Hematopoietic multipotent progenitor cell treated with erythropoietin and hydrocortisone succinate and interleukin-3 and kit ligand, for 6 days (in vitro differentiated cells): ENCODE results near the gene MKLN1.

Source experiments
- DNase-seq: peaks from one replicate; pipeline ENCODE4 v3.0.0-alpha.2; 2015

The MKLN1 gene

DNA sequence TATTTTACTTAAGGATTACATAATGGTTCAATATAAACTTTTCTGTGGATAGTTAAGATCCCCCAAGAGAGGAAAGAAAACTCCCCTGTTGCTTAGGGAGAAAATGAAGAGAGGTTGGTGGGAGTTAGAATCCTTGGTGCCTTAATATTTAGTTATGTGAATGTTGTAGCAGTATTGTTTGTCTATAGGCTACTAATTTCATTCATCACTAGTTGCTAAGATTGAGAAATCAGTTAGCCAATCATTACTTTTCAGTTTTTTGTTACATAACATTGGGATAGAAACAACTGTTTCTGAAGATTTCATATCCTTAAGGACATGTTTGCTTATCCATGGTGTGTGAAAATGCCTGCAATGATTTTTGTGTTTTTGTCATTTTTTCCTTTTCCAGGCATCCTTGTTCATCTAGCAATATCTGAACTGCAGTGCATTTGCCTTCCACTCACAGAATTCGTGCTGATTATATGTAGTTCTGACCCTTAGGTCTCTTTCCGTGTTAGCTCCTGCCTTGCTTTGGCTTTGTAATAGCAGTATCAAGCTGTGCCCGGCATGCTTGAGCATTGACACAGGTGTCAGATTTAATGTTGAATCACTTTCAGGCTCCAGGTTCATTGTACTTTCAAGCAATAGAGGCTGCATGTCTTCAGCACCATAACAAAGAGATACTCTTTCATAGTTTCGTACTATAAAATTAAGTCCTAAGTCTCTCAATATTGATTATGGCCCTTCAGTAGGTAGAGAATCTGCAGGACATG, 143.8 kb downstream of the MKLN1 start:
- DNase-seq = no peak

DNA sequence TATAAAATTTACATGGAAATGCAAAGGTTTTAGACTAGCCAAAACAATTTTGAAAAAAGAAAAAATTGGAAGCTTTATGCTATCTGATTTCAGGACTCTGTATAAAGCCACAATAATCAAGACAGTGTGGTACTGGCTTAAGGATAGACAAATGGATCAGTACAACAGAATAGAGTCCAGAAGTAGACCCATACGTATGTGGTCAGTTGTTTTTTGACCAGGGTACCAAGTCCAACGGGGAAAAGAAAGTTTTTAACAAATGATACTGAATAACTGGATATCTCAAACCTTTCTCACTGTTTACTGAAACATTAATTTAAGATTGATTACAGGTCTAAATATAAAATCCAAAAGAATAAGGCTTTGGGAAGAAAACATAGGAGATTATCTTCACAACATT, 149.1 kb downstream of the MKLN1 start:
- no peak for DNase-seq

DNA sequence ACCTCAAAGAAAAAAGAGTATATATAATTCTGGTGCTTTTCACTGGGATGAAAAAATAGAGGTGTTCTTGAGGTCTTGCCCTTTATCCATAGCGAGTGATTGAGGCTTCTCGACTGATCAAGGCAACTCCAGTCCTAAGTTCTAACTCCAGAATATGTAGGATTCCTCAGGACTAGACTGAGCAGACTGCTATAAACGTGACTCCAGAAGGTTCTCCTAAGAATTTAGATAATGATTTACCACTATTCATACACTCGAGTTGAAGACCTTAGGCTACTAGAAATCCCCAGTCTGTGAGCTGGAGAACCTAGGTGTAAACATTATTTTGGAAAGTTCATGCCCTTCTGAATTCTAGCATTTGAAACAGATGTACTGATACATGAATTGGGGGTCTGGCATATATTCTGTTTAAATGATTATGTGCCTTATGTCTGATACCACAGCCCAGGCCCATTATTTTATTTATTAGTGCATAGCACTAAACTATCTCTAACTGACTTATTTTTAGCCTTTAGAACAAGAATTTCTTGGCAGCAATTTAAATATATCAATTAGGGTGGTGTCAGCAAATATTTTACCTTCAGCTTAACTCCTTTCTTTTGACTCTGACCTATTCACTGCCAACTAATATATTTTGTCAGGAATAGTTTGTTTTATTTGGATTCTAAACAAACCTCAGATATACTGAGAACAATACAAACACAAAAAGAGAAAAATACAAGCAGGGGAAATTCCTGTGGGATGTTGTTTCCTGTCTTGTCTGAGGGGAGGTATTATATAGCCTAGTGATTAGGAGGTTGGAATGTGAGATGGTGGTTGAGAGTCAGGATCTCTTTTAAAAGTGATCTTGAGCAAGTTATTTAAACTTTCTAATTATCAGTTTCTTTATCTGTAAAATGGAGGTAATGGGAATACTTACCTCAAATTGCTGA, 153.0 kb downstream of the MKLN1 start:
- no peak for DNase-seq

DNA sequence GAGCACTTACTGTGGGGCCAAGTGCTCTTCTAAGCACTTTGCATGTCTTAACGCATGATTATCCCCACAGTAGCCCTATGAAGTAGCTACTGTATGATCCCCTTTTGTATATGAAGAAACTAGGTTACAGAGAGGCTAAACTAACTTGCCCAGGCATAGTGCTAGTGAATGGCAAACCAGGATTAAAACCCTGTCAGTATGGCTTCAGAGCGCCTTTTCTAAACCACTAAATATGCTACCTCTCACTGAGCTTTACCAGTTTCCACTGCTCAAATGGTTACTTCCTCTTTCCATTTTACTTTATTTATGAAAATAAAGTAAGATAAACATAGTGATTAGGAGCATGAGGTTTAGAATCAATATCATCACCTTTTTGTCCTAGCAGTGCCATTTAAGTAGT, 155.1 kb downstream of the MKLN1 start:
- no peak for DNase-seq

DNA sequence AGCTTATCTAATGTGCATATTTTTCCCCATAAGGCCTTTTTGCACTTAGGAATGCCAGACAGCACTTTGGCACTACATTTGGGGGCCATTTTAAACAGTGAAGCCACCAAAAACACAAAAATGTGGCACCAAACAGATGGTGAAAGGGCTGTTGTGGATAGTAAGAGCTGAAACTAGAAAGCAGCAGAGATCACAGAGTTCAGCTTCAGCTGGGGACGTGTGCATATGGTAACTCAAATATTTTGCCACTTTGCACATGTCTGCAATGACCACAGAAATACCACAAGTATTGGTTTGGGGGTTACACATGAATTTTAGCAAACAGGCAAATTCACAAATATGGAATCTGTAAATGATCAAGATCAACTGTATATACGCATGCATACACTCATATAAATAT, 155.9 kb downstream of the MKLN1 start:
- no peak for DNase-seq

DNA sequence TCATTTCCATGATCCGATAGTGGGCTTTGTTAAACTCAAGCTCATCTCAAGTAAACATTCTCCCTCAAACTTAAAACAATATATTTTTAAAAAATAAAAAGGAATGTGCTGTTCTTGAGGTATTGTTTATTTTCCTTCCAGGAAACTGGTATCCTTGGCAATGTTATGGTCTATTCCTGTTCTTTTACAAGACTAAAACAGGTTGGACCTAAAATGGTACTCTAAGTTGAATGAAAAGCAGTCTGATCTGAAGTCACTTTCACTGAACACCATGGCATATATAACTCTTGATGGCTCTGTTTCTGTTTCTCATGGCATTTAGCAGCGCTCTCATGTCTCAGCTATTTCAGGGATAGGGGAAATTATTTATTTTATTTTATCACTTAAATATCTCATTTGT, 158.7 kb downstream of the MKLN1 start:
- no peak for DNase-seq

DNA sequence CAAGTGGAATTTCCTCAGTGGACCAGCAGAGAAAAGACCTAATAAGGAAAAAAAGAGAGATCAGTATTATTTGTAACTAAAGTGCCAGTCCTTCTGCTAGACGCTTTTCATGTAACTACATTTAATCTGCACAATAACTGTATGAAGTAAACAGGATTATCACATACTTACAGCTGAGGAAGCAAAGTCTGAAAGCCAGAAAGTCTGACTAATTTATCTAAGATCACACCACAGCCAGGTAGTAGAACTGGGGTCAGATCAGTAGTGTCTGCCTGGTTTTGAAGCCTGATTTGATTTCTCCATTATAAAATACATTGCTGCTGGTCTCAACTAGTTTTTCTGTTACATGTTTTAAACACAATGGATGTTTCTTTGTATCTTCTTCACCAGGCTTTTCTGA, 159.5 kb downstream of the MKLN1 start:
- no peak for DNase-seq

DNA sequence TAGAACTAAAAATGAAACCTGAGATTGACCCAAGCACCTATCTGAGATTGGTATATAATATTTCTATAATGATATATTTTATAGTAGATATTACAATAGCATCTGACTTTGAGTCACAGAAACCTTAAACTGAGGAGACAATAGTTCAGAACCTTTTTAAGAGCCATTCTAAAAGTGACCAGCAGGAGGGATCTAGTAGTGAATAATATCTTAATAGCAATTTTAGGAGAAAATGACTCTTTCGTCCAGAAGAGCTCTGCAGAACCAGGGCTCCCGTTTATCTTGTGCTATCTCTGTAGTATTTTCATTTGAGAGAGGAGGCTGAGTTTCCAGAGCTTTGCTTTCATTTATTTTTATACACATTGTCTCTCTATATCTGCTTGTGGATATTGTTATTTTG, 160.7 kb downstream of the MKLN1 start:
- peak; percentile 35 for DNase-seq

DNA sequence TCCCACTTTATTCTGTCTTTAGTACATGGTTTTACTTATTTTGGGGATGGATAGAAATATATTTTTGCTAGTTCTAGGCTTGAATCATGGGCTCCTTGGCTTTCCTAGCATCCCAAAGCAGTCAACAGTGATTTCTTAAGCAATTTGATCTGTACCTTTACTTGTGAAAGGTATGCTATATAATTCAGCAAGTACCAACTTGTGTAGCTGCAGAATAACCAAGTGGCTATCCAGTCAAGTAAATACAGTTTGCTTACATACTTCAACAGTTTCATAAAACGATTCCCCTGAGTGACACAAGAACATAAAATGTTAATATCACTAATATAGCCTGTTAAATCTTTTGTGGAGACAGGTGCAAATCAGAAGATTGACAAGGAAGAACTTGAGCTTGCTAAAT, 161.5 kb downstream of the MKLN1 start:
- no peak for DNase-seq

DNA sequence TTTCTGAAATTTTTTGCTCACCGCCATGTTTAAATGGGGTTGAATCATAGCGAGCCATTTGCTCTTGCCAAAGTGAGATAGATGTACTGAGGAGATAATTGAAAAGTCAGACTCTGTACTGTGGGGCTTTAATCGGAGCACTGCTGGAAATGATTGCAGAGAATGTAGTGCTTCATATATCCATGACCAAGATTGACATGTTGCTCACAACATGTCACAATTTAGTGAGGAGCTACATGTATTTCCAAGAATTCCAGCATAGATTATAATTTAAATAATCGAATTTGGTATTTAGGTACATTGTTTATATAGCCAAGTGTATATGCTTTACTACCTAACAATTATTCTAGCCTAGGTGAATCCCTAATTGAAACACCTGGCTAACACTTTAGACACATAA, 162.2 kb downstream of the MKLN1 start:
- no peak for DNase-seq

DNA sequence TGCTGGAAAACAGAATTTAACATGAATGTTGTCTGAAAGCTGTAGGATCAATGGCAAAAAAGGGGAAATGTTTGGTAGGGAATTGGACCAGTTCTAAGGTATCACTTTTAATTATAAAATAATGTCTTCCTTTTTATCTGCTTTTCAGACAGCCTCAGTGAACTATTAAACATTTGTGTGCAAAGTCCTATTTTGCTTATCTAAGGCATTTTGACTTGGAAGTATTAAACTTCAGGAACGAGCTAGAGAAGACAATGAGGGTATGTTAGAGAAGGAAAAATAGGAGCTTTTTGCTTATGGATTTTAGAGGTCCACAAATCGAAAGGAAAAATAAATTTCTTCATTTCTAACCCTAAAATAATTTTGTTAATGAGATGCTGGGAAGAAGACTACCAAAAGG, 165.4 kb downstream of the MKLN1 start:
- no peak for DNase-seq

DNA sequence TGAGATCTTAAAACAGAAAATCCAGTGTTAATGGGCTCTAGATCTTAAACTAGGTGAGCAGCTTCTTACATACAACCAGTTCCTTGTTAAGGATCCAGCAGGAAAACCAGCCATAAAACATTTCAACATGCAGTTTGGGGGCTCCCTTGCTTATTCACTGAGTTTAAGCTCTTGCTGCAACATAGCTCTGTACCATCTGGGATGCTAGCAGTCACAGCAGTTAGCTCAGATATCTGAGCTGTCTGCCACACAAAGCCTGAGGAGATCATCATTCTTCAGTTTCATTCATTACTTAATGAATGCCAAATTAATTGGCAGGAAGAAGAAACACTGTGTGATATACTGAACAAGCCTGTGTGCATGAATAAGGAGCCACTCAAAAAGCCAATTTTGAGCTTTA, 165.9 kb downstream of the MKLN1 start:
- no peak for DNase-seq

DNA sequence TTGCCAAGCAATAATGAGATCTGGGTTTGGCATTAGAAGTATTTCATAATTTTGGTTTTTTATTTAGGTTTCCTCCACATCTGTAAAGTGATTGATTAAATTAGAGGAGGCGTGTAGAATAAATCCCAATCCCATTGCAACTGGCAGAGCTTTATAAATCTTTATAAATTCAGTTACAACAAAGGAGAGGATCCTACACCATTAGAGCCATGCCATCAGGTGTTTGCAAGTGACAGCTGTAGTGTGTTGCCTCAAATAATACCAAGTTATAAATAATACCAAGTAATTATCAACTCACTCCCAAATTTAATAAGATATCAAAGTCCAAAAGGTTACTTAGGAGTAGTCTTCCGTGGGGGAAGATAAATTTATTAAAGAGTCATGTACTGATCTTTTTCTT, 166.5 kb downstream of the MKLN1 start:
- DNase-seq = no peak

DNA sequence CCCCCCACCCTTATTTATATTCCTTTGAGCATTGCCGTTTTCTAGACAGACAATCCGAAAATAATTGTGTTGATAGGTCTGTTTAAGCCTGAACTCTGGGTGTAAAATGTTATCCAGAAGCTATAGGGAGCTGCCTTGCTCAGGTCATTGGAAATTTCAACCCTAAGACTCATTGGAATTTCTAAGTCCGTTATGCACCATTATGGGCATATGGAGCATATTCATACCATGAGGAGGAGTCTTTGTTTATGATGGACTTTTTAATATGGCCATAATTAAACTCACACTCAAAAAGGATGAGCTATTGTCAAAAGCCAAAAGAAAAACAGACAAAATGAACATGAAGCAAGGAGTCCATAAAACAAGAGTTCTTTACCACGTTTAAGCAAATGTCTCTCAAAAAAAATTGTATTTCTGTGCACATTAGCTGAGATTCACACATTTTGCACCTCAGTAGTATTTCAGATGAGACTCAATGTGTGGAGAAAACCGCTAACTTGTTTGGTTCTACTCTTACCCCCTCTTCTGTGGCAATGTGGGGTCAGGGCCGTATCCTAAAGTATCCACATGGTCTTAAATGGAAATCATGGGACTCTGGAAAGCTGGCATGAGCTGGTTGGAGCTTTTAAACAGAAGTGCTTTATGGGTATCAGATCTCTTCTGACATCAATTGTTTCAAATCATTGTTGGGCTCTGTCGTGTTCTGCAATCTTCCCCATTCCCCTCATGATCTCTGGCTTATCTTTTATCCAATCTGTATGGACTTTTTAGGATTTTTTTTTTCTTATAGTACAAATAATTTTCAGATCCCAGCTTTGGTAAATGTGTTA, 168.2 kb downstream of the MKLN1 start:
- DNase-seq = no peak

DNA sequence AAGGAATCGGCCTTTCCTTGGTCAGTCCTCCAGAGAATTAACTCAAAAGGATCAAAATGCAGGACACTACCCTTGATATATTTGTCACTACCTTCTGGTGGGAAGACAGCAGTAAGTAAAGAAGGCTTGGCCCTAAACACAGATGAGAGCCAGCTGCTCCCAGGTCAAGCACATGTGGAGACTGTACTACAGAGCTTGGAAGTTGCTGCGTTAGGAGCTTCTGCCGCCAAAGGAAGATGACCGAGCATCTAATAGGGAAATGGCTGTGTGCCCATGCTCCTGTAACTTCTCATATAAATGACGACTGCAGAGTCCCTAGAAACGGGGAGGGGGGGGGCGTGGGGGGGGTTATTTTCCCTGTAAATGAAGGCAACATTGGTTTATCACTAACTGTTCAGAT, 169.8 kb downstream of the MKLN1 start:
- no peak for DNase-seq

DNA sequence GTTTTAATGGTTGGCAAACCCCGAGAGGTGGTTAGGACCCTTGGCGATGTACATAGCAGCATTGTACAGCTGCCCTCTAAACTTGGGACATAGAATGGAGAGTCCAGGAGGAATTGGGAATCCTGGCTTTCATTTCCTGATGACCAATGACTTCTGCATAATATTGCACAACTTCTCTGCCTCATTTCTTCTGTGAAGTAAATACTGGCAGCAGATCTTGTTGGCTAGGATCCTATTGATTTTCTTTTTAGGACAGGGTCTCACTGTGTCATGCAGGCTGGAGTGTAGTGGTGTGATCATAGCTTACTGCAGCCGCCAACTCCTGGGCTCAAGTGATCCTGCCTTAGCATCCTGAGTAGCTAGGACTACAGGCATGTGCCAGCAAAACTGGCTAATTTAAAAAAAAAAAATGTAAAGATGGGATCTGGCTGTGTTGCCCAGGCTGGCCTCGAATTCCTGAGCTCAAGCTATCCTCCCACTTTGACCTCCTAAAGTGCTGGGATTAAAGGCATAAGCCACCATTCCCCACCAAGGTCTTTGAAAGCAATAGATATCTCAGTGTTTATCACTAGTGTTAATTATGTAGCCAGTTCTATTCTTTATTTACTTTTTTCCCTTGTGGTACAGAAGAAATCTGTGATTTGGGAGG, 170.7 kb downstream of the MKLN1 start:
- DNase-seq = no peak

DNA sequence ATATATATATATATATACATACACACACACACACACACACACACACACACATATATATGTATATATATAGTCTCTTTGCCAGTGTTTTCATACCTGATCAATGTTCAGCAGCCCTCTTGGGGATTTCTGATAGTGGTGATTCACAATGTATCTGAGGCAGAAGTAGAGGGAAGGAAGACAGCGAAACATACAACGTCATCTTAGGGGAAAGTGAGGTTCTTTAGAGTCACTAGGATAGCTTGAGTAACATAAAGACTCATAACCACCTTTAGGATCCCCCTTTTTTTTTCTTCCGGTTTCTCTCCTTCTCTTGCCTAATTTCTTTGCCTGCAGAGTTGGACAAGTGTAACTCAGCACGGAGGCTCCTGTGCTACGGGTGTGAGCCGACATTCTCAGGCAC, 172.1 kb downstream of the MKLN1 start:
- no peak for DNase-seq

DNA sequence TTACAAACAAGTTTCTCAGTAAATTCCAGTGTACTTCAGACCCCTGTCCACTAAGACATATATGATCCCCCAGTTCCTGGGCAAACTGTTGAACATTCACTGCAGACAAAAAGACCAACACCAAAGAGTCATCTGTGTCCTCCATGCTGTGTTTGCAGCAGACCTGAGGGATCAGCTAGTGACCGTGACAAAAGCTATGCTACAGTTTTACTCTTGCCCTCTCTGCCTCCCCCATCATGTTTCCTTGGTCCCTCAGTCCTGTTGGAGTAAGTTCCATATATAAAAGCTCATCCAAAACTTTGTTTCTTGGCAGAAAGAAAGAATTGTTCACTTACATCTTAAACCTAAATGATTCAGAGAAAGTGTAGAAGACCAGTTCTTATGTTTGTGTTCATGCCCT, 172.7 kb downstream of the MKLN1 start:
- no peak for DNase-seq

DNA sequence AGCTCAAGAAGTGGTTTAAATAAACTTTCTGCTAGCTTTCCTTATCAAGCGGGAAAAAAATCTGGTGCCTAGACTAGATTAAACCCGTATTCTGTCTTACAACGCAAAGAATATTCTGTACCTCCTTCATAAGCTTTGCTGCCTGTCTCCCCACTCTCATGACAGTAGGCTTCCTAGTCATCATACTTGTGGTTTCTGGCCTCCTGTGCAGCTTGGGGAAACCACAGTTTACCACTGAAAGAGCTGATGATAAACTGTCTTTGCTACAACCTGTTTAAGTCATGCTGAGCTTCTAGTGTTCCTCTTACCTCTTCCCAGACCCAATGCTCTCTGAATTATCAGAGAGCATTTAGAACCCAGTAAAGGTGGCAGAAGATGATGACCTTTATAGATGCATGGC, 173.7 kb downstream of the MKLN1 start:
- DNase-seq = peak; percentile 49

DNA sequence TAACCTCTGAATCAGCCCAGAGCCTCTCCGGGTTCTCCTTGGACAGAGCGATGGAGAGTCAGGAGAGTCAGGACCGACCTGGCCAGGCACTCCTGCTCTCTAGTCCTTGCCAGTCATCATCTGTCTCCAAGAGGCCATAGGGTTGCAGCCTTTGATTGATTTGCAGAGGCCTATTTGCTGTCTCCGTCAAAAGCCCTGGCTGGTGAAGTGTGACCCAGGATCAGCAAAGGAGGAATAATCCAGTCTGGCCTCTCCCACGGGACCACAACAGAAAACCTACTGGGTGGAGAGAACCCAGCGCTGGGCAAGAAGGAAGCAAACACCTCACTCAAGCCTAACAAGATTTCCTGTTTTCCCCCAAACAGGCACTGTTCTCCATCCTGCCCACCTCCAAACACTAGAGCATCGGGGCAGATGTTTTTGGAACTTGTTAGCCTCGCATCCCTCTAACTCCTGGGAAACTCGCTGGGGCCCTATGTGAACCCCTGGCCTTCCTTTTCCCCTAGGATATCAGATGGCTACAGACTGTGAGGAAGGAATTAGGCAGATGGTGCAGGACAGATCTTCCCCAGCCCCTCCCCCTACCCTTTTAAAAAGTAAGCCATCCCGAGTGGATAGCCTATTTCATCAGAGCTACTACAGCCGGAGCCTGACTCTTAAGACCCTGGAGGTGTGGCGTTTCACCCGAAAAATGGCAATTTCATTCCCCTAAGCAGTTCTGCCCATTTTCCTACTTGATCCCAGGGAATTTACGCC, 174.4 kb downstream of the MKLN1 start:
- DNase-seq = no peak

DNA sequence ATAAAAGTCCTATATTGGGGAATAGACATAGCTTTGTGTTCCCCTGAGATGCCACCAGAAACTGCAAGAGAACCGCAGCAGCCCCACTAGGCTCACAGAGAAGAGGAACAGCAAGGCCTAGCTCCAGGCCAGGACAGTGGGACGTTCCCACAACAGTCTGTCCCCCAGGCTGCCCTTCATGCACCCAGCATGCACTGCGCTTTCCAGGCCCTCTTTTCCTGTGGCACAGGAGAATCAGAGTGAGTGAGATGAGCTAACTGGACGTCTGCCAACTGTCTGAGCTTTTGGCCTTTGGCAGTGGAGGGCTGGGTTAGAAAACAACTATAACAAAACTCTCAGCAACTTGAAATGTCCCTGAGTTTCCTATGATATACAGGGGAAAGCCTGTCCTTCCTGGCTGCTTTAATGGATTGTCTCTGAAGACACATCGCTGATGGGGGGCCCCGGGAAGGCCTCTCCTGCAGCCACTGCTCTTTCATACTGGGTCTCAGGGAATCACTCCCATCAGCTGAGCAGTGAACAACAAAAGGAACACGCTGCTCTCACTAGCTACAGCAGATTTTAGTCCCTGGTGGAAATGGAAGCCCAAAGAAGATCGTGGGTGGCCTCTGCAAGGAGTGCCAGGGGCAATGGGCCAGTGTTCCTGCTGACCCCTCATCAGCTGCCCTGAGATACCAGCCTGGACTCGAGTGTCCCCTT, 175.3 kb downstream of the MKLN1 start:
- peak; percentile 54 for DNase-seq

DNA sequence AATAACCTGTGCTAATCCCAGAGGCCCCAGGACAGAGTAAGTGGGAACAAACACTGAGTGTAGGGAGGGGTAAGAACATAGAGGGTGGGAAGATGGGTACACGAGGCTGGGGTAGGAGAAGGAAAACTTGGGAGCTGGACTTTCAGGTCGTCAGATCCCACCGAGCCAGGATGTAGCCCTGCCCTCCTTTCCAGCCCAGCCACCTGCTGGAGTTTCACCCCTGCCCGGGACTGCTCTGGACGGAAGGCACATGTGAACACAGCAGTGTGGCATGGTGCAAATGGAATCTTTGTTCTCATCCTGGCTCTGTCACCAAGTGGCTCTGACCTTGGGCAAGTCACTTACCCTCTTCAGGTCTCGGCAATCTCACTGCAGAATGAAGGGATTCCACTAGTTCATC, 176.0 kb downstream of the MKLN1 start:
- DNase-seq = no peak
